K562 (cell line): Measurements from ENCODE around the gene FAM53B. TPM values are rescaled to one million over a fixed set of nuclear protein-coding genes. Genes with fewer than 3 reads are reported as not detected.

ENCODE experiments used
- ATAC-seq: fragments of 200-7000 bp; cut with Tn5 transposase; 3 replicates; pipeline ENCODE4 v1.9.1; 2020; ENCODE audit warnings: moderate library complexity
- BruUV-seq: library from RNA; stranded (reverse); fragments of 400-500 nt; replicated peaks from 2 replicates; lab custom pipeline; 2021; lab: Mats Ljungman, UMichigan
- CTCF ChIA-PET: fragments of 300-600 bp; formaldehyde crosslinking; extraction: SDS; loops from one replicate; lab custom pipeline; 2021; ENCODE audit warnings: low intra/inter-chr PET ratio; lab: Yijun Ruan, JAX
- POLR2A ChIA-PET: fragments of 300-600, 350-650 bp; sonication (Branson Sonifier 250); formaldehyde crosslinking; extraction: SDS; loops from one replicate; lab custom pipeline; 2021; ENCODE audit warnings: antibody characterized with exemption, inconsistent platforms; lab: Yijun Ruan, JAX
- DNase-seq, 4 experiments: peaks; one replicate each; pipeline versions ENCODE4 v3.0.0 to v3.0.0-alpha.2; 2011 to 2018; ENCODE audit warnings: low spot score in 3 of 4, mixed read lengths in 3 of 4; ENCODE audit errors: extremely low read depth in 1 of 4
- FAIRE-seq: peaks from 2 replicates; lab custom pipeline; 2011; peaks lifted over from hg19 to GRCh38; lab: Jason Lieb, UNC
- H2AFZ ChIP-seq: 2 replicates; pipeline ENCODE4 v1.6.0; 2011; ENCODE audit warnings: low read depth, low read length, control low read depth, inconsistent platforms
- H3K27ac ChIP-seq: fragments of 200-600 bp; 3 replicates; pipeline ENCODE4 v1.8.0; 2011; ENCODE audit warnings: low read depth, mild to moderate bottlenecking, control low read depth, inconsistent platforms, low read length, moderate library complexity, mixed read lengths; ENCODE audit errors: extremely low read depth
- H3K27me3 ChIP-seq, 2 experiments: fragments of 300-600 bp in 1 of 2; 2 replicates in 1 of 2; 3 replicates in 1 of 2; pipeline versions ENCODE4 v1.6.0 to v1.8.0; 2011; ENCODE audit warnings: inconsistent platforms in 2 of 2, low read length in 2 of 2, mild to moderate bottlenecking in 1 of 2, mixed read lengths in 1 of 2, moderate library complexity in 1 of 2; ENCODE audit not compliant: control insufficient read depth in 2 of 2, insufficient read depth in 2 of 2
- H3K36me3 ChIP-seq: fragments of 300-600 bp; 3 replicates; pipeline ENCODE4 v1.8.0; 2011; ENCODE audit warnings: mild to moderate bottlenecking, low read length, inconsistent platforms; ENCODE audit not compliant: control insufficient read depth, insufficient read depth
- H3K4me1 ChIP-seq, 2 experiments: fragments of 200-600 bp in 1 of 2; replicated peaks in 1 of 2; 2 replicates in 1 of 2; 3 replicates in 1 of 2; pipeline versions ENCODE4 v1.5.1 to v1.8.0; 2011; ENCODE audit warnings: inconsistent platforms in 2 of 2, low read length in 2 of 2, mild to moderate bottlenecking in 1 of 2, mixed read lengths in 1 of 2, moderate library complexity in 1 of 2; ENCODE audit not compliant: control insufficient read depth in 2 of 2, insufficient read depth in 2 of 2
- H3K4me2 ChIP-seq: 2 replicates; pipeline ENCODE4 v1.6.1; 2011; ENCODE audit warnings: low read length, control low read depth, inconsistent platforms, mixed read lengths; ENCODE audit not compliant: insufficient read depth
- H3K4me3 ChIP-seq: fragments of 200-600 bp; sonication (generic), shearing (Covaris generic); 2 replicates; pipeline ENCODE4 v1.5.1; 2016; ENCODE audit warnings: control low read depth, inconsistent platforms
- H3K79me2 ChIP-seq: fragments of 200-600 bp; 3 replicates; pipeline ENCODE4 v1.8.0; 2011; ENCODE audit warnings: low read length, inconsistent platforms; ENCODE audit not compliant: control insufficient read depth, insufficient read depth
- H3K9ac ChIP-seq, 2 experiments: 2 replicates each; pipeline versions ENCODE4 v1.6.0 to v1.6.1; 2011; ENCODE audit warnings: low read depth in 2 of 2, low read length in 2 of 2, control low read depth in 1 of 2, inconsistent platforms in 1 of 2, mild to moderate bottlenecking in 1 of 2, mixed read lengths in 1 of 2; ENCODE audit not compliant: insufficient read depth in 1 of 2
- H3K9me1 ChIP-seq: one replicate; pipeline ENCODE4 v1.6.0; 2011; ENCODE audit warnings: inconsistent platforms, mild to moderate bottlenecking, low read length, moderate library complexity; ENCODE audit not compliant: control insufficient read depth, insufficient read depth
- H3K9me3 ChIP-seq: replicated peaks from 2 replicates; pipeline ENCODE4 v1.5.1; 2011; ENCODE audit warnings: low read depth, low read length, inconsistent platforms; ENCODE audit not compliant: control insufficient read depth, insufficient read depth
- H4K20me1 ChIP-seq: replicated peaks from 2 replicates; pipeline ENCODE4 v1.6.1; 2011; ENCODE audit warnings: low read length, inconsistent platforms, mixed read lengths; ENCODE audit not compliant: control insufficient read depth, insufficient read depth
- HDAC8 ChIP-seq: fragments of 450-650 bp; IDR thresholded peaks from 2 replicates; pipeline ENCODE4 v1.6.1; 2016; ENCODE audit warnings: mild to moderate bottlenecking, missing genetic modification characterization, moderate library complexity, missing compliant biosample characterization
- PHB2 ChIP-seq: fragments of 450-650 bp; IDR thresholded peaks from 2 replicates; pipeline ENCODE4 v1.6.1; 2017; ENCODE audit warnings: low read depth
- ZNF280B ChIP-seq: fragments of 250-450 bp; sonication (Bioruptor Pico); IDR thresholded peaks from 2 replicates; pipeline ENCODE4 v1.5.1; 2021; ENCODE audit warnings: mild to moderate bottlenecking
- ZNF316 ChIP-seq: fragments of 450-650 bp; IDR thresholded peaks from 2 replicates; pipeline ENCODE4 v1.6.1; 2016
- ZNF644 ChIP-seq: fragments of 200-800 bp; sonication (Bioruptor generic); IDR thresholded peaks from 2 replicates; pipeline ENCODE4 v1.6.1; 2016; ENCODE audit warnings: low read depth, missing genetic modification characterization, missing compliant biosample characterization
- ZNF780A ChIP-seq: fragments of 250-450 bp; sonication (Bioruptor Pico); IDR thresholded peaks from 2 replicates; pipeline ENCODE4 v1.5.0; 2021; ENCODE audit warnings: mild to moderate bottlenecking
- WGBS: fragments of 100-300 bp; shearing (Covaris generic); methylation state at CpG from one replicate; pipeline ENCODE4 v1.1.6; 2016; ENCODE audit warnings: low coverage, mixed read lengths; ENCODE audit not compliant: insufficient coverage; ENCODE audit errors: missing lambda C conversion rate; 5-methylcytosine and 5-hydroxymethylcytosine counted together
- in situ Hi-C: fragments of 300-500 bp; cut with MboI; formaldehyde crosslinking; loops from 4 replicates; pipeline ENCODE4 v1.15.0; 2018; ENCODE audit warnings: inconsistent platforms, mixed read lengths
- intact Hi-C: fragments of 100-400 bp; cut with micrococcal nuclease; formaldehyde crosslinking; loops from 2 replicates; pipeline ENCODE4 v1.14.2; 2022
- polyA plus RNA-seq, 8 experiments: library from polyadenylated mRNA; depleted of rRNA in 4 of 8; stranded (reverse) in 5 of 8; unstranded in 3 of 8; fragments of >200 nt; fragmentation: Nextera tagmentation in 2 of 8; fragmentation: Illumina TruSeq in 1 of 8; extraction: Ambion mirVana in 2 of 8; extraction: Trizol in 1 of 8; gene quantifications; 2 replicates each; pipeline versions ENCODE4 v1.2.1 to v1.2.3, GENCODE V29; 2011 to 2014; ENCODE audit warnings: inconsistent platforms in 1 of 8, missing spikeins in 1 of 8
- total RNA-seq, 7 experiments: library from RNA; depleted of rRNA in 6 of 7; stranded (reverse); fragments of >200 nt in 6 of 7; fragmentation: Illumina TruSeq in 2 of 7; extraction: Trizol in 2 of 7; gene quantifications; 2 replicates each; pipeline versions ENCODE4 v1.2.1 to v1.2.3, GENCODE V29; 2011 to 2021; ENCODE audit warnings: low replicate concordance in 1 of 7

The FAM53B gene
- total and polyA plus RNA-seq, 9 of the 15 experiments (the other 6 are each of a cell fraction or from before 2014, with no cell fraction given): 0.03 to 16.5 (median 5.0) TPM

- H3K9me1 ChIP-seq: no peaks in the 10 kb centered on the region
- ATAC-seq (no peak), FAIRE-seq (no peak), DNase-seq (no peak)
- H3K4me1 ChIP-seq: peaks cover 6 to 24% of the 10 kb centered on the region in 2 experiments; a peak in 4 of 5 replicates
- H3K27me3 ChIP-seq: peaks cover 0 to 1% of the 10 kb centered on the region in 2 experiments; a peak in 2 of 5 replicates
- ChIA-PET CTCF (no interaction called here), POLR2A (no interaction called here)
- H3K9ac ChIP-seq: no peak overlapping the region
- H4K20me1 ChIP-seq: peaks cover 13% of the 10 kb centered on the region
- H3K27ac ChIP-seq: no peak overlapping the region
- no peaks in the 10 kb centered on the region for H3K9me3 ChIP-seq
- intact Hi-C loops: no loop called here
- H3K36me3 ChIP-seq: no peaks in the 10 kb centered on the region
- BruUV-seq: no TSS peak
- no peak for TF ChIP-seq HDAC8
- TF ChIP-seq PHB2: no peak
- TF ChIP-seq ZNF780A (CRISPR knock-in tag): no peak
- no peak for TF ChIP-seq ZNF644 (tag)
- TF ChIP-seq, all 486 proteins: peak for 0
- H3K79me2 ChIP-seq: no peaks in the 10 kb centered on the region
- WGBS: 20% methylated on average over 2 of the region's 6 CpGs
- no peak overlapping the region for H3K4me3 ChIP-seq
- in situ Hi-C loops: no loop called here
- no peak overlapping the region for H2AFZ ChIP-seq
- no peak overlapping the region for H3K4me2 ChIP-seq
Observed at GRCh38 chr10:124598196-124598595, 146.0 kb downstream of the FAM53B start.

- no peaks in the 10 kb centered on the region for H3K79me2 ChIP-seq
- H4K20me1 ChIP-seq: peaks cover 13% of the 10 kb centered on the region
- CTCF ChIA-PET: no interaction called here
- WGBS: 27% methylated on average over 8 of the region's 10 CpGs
- no peak for DNase-seq
- no peaks in the 10 kb centered on the region for H3K9me1 ChIP-seq
- POLR2A ChIA-PET: no interaction called here
- H2AFZ ChIP-seq: no peak overlapping the region
- H3K9ac ChIP-seq: no peak overlapping the region
- H3K4me2 ChIP-seq: no peak overlapping the region
- in situ Hi-C loops: no loop called here
- no TSS peak for BruUV-seq
- intact Hi-C loops: no loop called here
- no peak overlapping the region for H3K4me3 ChIP-seq
- no peaks in the 10 kb centered on the region for H3K36me3 ChIP-seq
- no peak for FAIRE-seq
- no peak for TF ChIP-seq ZNF280B (CRISPR knock-in tag)
- TF ChIP-seq ZNF316: no peak
- ATAC-seq: no peak
- peaks cover 0 to 5% of the 10 kb centered on the region in 2 experiments; a peak in 2 of 5 replicates for H3K27me3 ChIP-seq
- peaks cover 6 to 28% of the 10 kb centered on the region in 2 experiments; a peak in 4 of 5 replicates for H3K4me1 ChIP-seq
- no peaks in the 10 kb centered on the region for H3K9me3 ChIP-seq
- no peak overlapping the region for H3K27ac ChIP-seq
Observed at GRCh38 chr10:124597846-124598165, 146.4 kb downstream of the FAM53B start.
